IPS-NIHi7 (cell line): ENCODE data around the gene SH3TC1.
A peak's percentile ranks its signal among the peaks of the same experiment; 100 is the strongest.

Experiments
- DNase-seq: peaks from one replicate; pipeline ENCODE4 v3.0.0; 2012; ENCODE audit warnings: mixed read lengths; ENCODE audit errors: extremely low spot score

The SH3TC1 gene

DNA sequence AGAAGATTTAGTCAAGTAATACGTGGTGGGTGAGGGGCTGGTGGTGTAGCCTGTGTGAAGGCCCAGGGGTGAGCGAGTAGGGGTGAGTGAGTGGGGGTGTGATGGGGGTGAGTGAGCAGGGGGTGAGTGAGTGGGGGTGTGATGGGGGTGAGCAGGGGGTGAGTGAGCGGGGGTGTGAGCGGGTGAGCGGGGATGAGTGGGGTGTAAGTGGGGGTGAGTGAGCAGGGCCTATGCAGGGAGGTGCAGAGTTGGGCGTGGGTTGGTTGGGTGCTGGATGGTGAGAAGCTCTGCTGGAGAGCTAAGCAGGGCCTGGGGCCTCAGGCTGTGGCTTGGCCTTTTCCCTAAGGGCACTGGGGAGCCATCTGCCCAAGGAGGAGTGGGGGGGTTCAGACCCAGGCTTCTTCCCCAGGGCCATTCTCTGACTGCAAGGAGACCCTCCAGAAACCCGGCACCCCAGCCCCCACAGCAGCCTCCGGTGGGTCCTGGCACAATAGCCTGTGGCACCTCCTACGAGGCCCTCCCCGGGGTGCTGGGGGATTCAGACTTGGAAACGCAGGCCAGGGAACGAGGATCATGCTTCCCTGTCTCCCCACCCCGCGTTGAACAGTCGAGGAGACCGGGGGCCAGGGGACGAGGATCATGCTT lies 30.4 kb downstream of the SH3TC1 start:
- no peak for DNase-seq

DNA sequence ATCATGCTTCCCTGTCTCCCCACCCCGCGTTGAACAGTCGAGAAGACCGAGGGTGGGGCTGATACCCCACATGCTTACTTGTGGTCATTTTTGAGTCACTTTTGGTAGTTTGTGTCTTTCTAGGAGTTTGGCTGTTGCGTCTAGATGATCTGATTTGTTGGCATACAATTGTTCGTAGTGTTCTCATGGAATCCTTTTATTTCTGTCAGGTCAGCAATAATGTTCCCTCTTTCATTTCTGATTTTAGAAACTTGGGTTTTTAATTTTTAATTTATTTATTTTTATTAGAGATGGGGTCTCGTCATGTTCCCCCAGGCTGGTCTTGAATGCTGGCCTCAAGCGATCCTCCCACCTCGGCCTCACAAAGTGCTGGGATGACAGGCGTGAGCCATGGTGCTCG lies 30.9 kb downstream of the SH3TC1 start:
- DNase-seq, result no peak

DNA sequence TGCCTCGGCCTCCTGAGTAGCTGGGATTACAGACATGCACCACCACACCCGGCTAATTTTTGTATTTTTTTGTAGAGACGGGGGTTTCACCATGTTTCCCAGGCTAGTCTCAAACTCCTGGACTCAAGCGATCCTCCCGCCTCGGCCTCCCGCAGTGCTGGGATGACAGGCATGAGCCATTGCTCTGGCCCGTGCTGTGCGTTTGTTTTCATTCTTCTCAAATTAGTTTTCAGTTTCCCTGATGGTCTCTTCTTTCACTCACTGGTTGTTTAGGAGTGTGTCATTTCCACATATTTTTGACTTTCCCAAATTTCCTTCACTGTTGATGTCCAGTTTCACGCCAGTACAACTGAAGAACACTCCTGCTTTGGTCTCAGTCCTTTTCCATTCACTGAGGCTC lies 31.8 kb downstream of the SH3TC1 start:
- DNase-seq, result no peak

DNA sequence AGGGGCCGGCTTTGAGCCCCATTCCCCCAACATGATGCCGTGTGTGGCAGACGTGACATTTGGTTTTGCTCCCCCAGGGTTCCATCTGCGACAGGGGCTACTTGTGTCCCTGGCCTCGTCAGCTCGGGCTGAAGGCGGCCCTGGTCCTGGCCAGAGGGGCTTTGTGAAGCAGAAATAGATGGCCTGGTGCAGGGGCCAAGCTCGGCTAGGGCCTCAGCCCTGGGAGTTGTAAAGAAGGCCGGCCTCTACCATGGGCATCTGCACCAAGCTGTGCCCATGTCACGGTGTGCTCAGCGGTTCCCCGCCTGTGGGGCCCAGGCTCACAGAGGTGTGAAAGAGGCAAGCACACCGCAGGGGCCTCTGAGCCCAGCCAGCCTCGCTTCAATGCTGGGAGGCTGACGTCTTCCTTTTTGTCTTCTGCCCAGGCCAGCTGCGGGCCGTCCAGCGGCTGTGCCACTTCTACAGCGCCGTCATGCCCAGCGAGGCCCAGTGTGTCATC lies 32.5 kb downstream of the SH3TC1 start:
- no peak for DNase-seq

- no peak for DNase-seq
These were observed 33.7 kb downstream of the SH3TC1 start for GRCh38 chr4:8232748-8233147.

GRCh38 chr4:8233672-8234484 lies 34.8 kb downstream of the SH3TC1 start:
- DNase-seq, result no peak

DNA sequence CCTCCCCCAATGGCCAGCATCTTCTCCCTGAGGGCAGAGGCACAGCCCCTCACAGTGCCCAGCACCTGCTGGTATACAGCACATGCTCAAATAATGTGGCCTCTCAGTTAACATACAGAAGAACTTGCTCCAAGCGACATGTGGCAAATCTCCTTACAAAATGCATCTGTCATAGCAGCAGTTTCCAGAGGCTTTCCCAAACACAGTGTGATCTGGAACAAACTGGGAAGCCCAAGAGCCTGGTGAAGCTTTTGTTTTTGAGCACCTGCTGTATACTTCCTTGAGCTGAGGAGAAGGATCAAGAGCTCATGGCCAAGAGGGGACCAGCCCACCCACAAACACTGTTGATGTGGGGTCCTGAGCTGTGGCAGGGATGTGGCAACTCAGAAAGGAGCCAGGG lies 35.6 kb downstream of the SH3TC1 start:
- no peak for DNase-seq

GRCh38 chr4:8235224-8235623 lies 36.1 kb downstream of the SH3TC1 start:
- no peak for DNase-seq

DNA sequence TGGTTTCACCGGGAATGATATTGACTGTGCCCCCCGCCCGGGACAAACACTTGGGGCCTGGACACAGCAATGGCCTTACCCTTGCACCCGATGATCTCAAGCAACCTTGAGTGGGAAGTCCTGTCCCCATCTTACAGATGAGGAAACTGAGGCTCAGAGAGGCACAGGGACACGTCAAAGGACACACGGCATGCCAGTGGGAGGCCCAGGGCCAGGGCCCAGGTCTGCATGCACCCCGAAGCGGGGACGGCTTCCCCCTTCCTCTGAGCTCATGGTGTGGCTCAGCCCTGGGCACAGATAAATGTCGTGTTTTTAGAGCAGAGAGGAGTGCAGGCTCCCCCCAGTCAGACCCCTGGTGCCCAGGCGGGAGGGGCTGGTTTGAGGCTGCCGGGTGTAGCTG lies 36.6 kb downstream of the SH3TC1 start:
- no peak for DNase-seq

DNA sequence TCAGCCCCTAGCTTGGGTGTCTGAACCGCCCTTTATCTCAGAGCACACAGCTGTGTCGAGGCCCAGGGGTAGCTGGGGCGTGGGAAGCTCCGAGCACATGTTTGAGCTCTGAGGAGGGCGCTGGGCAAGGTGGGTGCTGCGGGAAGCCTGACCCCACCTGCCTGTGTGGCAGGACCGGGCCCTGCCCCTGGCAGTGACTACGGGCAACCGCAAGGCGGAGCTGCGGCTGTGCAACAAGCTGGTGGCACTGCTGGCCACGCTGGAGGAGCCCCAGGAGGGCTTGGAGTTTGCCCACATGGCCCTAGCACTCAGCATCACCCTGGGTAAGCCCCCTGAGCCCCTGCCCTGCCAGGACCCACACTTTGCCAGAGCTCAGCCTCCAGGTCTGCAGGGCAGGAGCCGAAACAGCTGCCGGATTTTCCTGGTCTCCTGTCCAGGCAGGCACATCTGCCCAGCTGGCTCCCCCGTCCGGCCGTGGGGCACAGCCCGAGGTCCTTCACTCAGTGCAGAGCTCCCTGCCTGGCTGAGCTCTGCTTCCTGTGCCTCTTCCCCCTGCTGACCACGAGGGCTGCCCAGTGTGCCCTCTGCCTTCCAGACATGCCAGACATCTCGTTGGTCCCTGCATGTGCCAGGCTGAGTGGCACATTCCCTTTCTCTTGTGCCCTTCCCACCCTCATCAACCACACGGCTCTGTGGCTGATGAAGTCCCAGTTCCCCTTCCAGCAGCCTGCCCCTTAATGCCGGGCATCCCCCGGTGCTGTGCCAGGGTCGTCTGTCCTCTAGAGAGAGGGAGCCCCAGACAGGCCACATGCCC lies 37.2 kb downstream of the SH3TC1 start:
- no peak for DNase-seq

- no peak for DNase-seq
These were observed 37.8 kb downstream of the SH3TC1 start for GRCh38 chr4:8236920-8237195.

- no peak for DNase-seq
These were observed 38.3 kb downstream of the SH3TC1 start for GRCh38 chr4:8237256-8237989.

DNA sequence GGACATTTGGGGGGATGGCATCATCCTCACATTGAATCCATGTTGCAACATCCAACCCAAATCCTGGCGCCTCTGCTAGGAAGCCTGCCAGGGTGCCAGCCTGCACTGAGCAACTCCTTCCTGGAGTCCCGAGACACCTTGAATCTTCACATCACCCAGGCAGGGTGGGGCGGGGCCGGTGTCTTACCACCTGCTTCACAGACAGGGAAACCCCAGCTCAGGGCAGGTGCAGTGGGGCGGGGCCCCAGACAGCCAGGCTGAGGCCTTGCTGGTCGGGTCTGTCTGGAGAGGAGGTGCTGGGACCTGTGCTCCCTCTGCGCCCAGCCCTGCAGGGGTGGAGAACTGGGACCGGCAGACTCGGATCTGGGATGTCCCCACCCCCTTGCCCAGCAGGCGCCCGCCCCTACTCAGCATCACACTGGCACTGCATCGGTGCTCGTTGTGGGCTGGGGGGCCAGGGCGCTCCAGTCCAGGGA lies 39.0 kb downstream of the SH3TC1 start:
- DNase-seq, result peak; percentile 45

DNA sequence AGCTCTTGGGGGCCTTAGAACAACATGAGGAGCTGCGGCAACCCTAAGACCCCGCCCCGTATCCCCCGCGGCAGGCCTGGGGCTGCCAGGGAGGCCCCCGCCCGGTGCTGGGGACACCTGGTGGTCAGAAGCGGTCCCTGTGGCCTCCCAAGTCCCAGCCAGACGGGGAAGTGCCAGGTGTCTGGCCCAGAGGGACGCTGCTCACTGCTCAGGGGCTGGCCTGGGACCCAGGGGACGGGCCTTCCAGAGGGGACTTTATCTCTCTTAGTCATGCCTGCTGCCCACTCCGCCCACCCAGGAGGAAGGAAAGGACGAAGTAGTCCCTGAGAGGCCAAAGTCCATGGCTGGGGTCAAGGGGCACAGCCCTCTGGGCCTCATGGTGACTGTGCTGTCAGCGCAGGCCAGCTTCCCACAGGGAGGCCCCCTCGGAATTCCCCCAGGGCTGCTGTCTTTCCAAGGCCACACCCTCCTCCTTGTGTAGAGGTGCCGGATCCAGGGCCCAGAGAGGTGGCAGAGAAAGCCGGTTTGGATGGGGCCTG lies 39.5 kb downstream of the SH3TC1 start:
- DNase-seq, result peak; percentile 87

DNA sequence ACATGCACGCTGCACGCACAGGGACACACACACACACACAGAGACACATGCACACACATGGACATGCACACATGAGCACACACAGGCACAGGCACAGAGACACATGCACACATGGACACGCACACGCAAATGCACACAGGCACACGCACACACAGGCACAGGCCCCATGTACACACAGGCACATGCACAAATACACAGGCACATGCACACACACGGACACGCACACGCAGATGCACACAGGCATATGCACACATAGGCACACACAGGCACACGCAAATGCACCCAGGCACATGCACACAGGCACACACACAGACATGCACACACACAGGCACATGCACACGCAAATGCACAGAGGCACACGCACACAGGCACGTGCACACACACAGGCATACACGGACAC lies 40.1 kb downstream of the SH3TC1 start:
- DNase-seq, result no peak

DNA sequence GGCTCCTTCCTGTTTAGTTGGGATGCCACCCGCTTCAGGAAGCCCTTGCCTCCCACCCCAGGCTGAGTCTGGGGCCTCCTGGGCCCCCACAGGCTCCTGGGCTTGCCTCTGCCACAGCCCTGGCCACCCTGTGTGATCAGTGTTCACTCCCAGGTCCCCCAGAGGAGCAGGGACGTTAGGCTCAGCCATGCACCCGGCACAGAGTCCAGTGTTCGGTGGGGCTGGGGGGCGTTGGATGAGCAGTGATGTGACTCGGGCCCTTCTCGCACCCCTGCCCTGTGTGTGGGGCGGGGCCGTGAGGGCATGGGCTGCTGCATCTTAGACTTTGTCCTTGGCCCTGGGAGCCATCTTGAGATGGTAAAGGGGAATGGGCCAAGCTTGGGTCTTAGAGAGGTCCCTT lies 40.6 kb downstream of the SH3TC1 start:
- DNase-seq, result no peak

GRCh38 chr4:8240211-8241041 lies 41.3 kb downstream of the SH3TC1 start:
- DNase-seq, result no peak

GRCh38 chr4:8241211-8241779 lies 42.2 kb downstream of the SH3TC1 start:
- no peak for DNase-seq

DNA sequence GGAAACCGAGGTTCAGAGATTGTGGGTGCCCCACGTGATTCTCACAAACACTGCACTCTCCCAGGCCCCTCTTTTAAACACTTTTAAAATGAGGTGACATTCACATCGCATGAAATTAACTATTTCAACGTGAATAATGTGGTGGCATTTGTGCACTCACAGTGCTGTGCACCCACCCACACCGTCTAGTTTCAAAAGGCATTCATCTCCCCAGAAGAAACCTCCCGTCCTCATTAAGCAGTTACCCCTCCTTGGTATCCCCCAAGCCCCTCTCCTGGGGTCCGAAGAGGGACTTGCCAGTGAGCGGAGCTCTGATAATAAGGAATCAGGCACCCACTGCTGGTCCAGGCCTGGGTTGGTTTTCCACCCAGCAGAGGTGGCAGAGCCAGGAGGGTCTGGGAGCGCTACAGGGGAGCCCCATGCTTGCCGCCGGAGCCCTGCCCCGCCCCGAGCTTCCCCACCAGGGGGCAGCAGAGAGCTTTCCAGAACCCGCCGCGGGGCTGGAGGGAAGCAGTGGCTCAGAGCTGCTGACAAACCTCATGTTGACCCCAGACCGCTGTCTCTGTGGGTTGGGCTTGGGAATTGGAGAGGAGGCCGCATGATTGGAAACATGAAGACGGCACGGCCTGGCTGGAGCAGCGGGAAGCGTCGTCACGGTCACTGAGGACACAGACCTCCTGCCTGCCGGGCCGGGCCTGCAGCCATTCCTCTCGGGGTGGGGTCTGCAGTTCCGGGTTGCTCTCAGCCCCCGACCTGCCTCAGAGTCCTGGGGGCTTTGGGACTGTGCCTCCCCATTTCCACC lies 43.0 kb downstream of the SH3TC1 start:
- peak; percentile 98 for DNase-seq
